HFFc6 (cell line): Measurements from ENCODE around the gene FKBP8. TPM values are rescaled to one million over a fixed set of nuclear protein-coding genes. Genes with fewer than 3 reads are reported as not detected.

ENCODE experiments used
- DNase-seq: peaks from one replicate; pipeline ENCODE4 v3.0.0-alpha.2; 2018
- H3K27ac Mint-ChIP-seq: 2 replicates; pipeline ENCODE4 v1.8.0; 2020; ENCODE audit warnings: mild to moderate bottlenecking, mixed read lengths
- H3K27me3 Mint-ChIP-seq: 2 replicates; pipeline ENCODE4 v1.8.0; 2021; ENCODE audit warnings: mild to moderate bottlenecking, moderate library complexity, mixed read lengths; ENCODE audit not compliant: insufficient read depth
- H3K36me3 Mint-ChIP-seq: 2 replicates; pipeline ENCODE4 v1.8.0; 2021; ENCODE audit warnings: low read depth, mixed read lengths
- H3K4me1 Mint-ChIP-seq: 2 replicates; pipeline ENCODE4 v1.8.0; 2020; ENCODE audit warnings: low read depth, mixed read lengths
- H3K4me3 Mint-ChIP-seq: 2 replicates; pipeline ENCODE4 v1.8.0; 2020; ENCODE audit warnings: mild to moderate bottlenecking, moderate library complexity, mixed read lengths
- H3K9me3 Mint-ChIP-seq: 2 replicates; pipeline ENCODE4 v1.8.0; 2020; ENCODE audit warnings: mild to moderate bottlenecking, mixed read lengths
- total RNA-seq, 6 experiments: library from RNA; stranded (reverse); fragmentation: NEBNext Ultra II Directional; extraction: Animal tissue kit (Norgen Biotek cat#: 25700); gene quantifications; 2 replicates in 1 of 6; 3 replicates in 5 of 6; pipeline ENCODE4 v1.2.3, GENCODE V29; 2021
- TF ChIP-seq, protein P1 (sequence below): fragments of 200-600 bp; sonication (generic); IDR thresholded peaks from 2 replicates; pipeline ENCODE4 v1.5.0; 2021; ENCODE audit warnings: antibody characterized with exemption, mild to moderate bottlenecking

Gene FKBP8
- total RNA-seq, 6 experiments from 2014 or later = 229 to 284 (median 241) TPM

DNA sequence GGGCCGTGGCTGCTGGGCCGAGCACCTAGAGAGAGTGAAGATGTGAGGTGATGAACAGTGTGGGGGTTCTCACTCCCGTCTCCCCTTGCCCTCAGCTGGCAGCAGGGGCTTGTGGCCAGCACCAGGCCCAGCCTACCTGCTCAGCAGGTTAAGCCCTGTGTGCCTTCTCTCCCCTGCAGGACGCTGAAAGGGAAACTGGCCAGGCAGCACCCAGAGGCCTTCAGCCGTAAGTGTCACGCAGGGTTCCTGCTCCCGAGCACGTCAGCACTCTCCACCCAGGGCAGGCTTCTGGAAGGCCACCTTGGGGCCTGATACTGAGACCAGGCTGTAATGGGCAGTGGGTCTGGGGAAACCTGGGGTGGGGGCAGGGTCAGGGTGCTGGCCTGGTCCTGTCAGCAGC is 23.6 kb upstream of the FKBP8 start:
- H3K9me3 Mint-ChIP-seq = no peaks in the 10 kb centered on the region
- DNase-seq = no peak
- TF ChIP-seq, protein P1, sequence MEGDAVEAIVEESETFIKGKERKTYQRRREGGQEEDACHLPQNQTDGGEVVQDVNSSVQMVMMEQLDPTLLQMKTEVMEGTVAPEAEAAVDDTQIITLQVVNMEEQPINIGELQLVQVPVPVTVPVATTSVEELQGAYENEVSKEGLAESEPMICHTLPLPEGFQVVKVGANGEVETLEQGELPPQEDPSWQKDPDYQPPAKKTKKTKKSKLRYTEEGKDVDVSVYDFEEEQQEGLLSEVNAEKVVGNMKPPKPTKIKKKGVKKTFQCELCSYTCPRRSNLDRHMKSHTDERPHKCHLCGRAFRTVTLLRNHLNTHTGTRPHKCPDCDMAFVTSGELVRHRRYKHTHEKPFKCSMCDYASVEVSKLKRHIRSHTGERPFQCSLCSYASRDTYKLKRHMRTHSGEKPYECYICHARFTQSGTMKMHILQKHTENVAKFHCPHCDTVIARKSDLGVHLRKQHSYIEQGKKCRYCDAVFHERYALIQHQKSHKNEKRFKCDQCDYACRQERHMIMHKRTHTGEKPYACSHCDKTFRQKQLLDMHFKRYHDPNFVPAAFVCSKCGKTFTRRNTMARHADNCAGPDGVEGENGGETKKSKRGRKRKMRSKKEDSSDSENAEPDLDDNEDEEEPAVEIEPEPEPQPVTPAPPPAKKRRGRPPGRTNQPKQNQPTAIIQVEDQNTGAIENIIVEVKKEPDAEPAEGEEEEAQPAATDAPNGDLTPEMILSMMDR = no peak
- peaks cover 25% of the 10 kb centered on the region for H3K36me3 Mint-ChIP-seq
- peaks cover 5% of the 10 kb centered on the region for H3K4me1 Mint-ChIP-seq
- peaks cover 1% of the 10 kb centered on the region; the same call in 1 of the 2 replicates for H3K27me3 Mint-ChIP-seq
- H3K4me3 Mint-ChIP-seq = no peak overlapping the region
- no peak overlapping the region for H3K27ac Mint-ChIP-seq

- Mint-ChIP-seq H3K27ac (no peak overlapping the region), H3K4me1 (peaks cover 14% of the 10 kb centered on the region)
These were observed 18.7 kb upstream of the FKBP8 start for GRCh38 chr19:18562086-18562485.

DNA sequence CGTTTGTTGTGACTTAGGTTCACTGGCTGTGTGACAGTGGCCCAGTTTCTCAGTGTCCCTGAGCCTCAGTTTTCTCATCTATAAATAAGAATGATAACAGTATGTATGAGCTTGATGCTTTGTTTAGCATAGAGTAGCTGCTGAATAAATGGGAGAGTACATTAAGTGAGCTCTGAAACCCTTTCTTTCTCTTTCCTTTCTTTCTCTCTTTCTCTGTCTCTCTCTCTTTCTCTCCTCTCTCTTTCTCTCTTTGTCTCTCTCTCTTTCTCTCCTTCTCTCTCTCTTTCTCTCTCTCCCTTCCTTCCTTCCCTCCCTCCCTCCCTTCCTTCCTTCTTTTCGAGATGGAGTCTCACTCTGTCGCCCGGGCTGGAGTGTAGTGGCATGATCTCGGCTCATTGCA is 16.3 kb upstream of the FKBP8 start:
- Mint-ChIP-seq H3K4me3 (no peak overlapping the region), H3K9me3 (no peaks in the 10 kb centered on the region), H3K27me3 (no peaks in the 10 kb centered on the region; the same call in 1 of the 2 replicates), H3K4me1 (peaks cover 14% of the 10 kb centered on the region), H3K36me3 (peaks cover 10% of the 10 kb centered on the region), H3K27ac (no peak overlapping the region; the same call in 1 of the 2 replicates)
- DNase-seq = no peak
- TF ChIP-seq, protein P1 = no peak

More at GRCh38 chr19:18562086-18562485, 18.7 kb upstream of the FKBP8 start:
- TF ChIP-seq, protein P1 = no peak
- DNase-seq = no peak
- Mint-ChIP-seq H3K27me3 (no peaks in the 10 kb centered on the region; the same call in 1 of the 2 replicates), H3K4me3 (no peak overlapping the region), H3K9me3 (no peaks in the 10 kb centered on the region), H3K36me3 (peaks cover 10% of the 10 kb centered on the region)

GRCh38 chr19:18558604-18559003 is 15.2 kb upstream of the FKBP8 start:
- no peak for DNase-seq
- Mint-ChIP-seq H3K4me1 (peaks cover 14% of the 10 kb centered on the region), H3K4me3 (peak overlapping the region; percentile 91), H3K27ac (peak overlapping the region; percentile 82), H3K9me3 (no peaks in the 10 kb centered on the region), H3K27me3 (no peaks in the 10 kb centered on the region; the same call in 1 of the 2 replicates), H3K36me3 (peaks cover 10% of the 10 kb centered on the region)
- TF ChIP-seq, protein P1 = no peak

GRCh38 chr19:18558202-18558555 is 14.8 kb upstream of the FKBP8 start:
- H3K9me3 Mint-ChIP-seq = no peaks in the 10 kb centered on the region
- TF ChIP-seq, protein P1 = no peak
- DNase-seq = no peak
- peak overlapping the region; percentile 82 for H3K27ac Mint-ChIP-seq
- H3K27me3 Mint-ChIP-seq = no peaks in the 10 kb centered on the region; the same call in 1 of the 2 replicates
- H3K4me3 Mint-ChIP-seq = peak overlapping the region; percentile 91
- peaks cover 10% of the 10 kb centered on the region for H3K36me3 Mint-ChIP-seq
- peaks cover 14% of the 10 kb centered on the region for H3K4me1 Mint-ChIP-seq
